Breast epithelium (tissue), 4 donors: ENCODE measurements around the gene DNAAF6. TPM values are rescaled to one million over a fixed set of nuclear protein-coding genes. Genes with fewer than 3 reads are reported as not detected.
"Not testable (repeated sequence)": the region's sequence is repeated elsewhere in the genome, so short reads cannot be mapped to it uniquely, and the experiment has no call there.

ENCODE experiments used
- DNase-seq, 2 donors: peaks; one replicate each; pipeline ENCODE4 v3.0.0-alpha.2; 2019; ENCODE audit warnings: low spot score in 2 of 2
- H3K27ac ChIP-seq, 2 donors: fragments of 200-600 bp; sonication (generic) in 1 of 2; one replicate each; pipeline ENCODE4 v1.5.1; 2016 to 2019; ENCODE audit warnings: mild to moderate bottlenecking in 1 of 2
- H3K27me3 ChIP-seq, 2 donors: fragments of 200-600 bp; sonication (generic) in 1 of 2; one replicate each; pipeline versions ENCODE4 v1.5.1 to v1.6.0; 2017 to 2019; ENCODE audit warnings: control low read depth in 1 of 2, mild to moderate bottlenecking in 1 of 2
- H3K36me3 ChIP-seq: fragments of 200-600 bp; one replicate; pipeline ENCODE4 v1.5.1; 2019
- H3K4me1 ChIP-seq, 2 donors: fragments of 200-600 bp; sonication (generic); one replicate each; pipeline ENCODE4 v1.5.1; 2016 to 2019; ENCODE audit warnings: control low read depth in 1 of 2
- H3K4me3 ChIP-seq, 3 donors: fragments of 200-600 bp; sonication (generic); 1 replicate in 2 of 3; 2 replicates in 1 of 3; pipeline ENCODE4 v1.5.1; 2016 to 2019; ENCODE audit warnings: mild to moderate bottlenecking in 3 of 3, moderate library complexity in 2 of 3
- H3K9me3 ChIP-seq, 2 donors: fragments of 200-600 bp; sonication (generic) in 1 of 2; one replicate each; pipeline ENCODE4 v1.5.1; 2016 to 2019; ENCODE audit warnings: control low read depth in 1 of 2
- CTCF ChIP-seq, 3 donors: fragments of 450-650 bp; IDR thresholded peaks; one replicate each; pipeline ENCODE4 v1.5.1; 2016 to 2017; ENCODE audit warnings: antibody characterized with exemption in 3 of 3, mild to moderate bottlenecking in 3 of 3, moderate library complexity in 3 of 3
- POLR2A ChIP-seq: fragments of 450-650 bp; IDR thresholded peaks from one replicate; pipeline ENCODE4 v1.6.1; 2016; ENCODE audit warnings: antibody characterized with exemption, mild to moderate bottlenecking, moderate library complexity
- POLR2AphosphoS5 ChIP-seq, 3 donors: sonication (generic); formaldehyde crosslinking; IDR thresholded peaks; one replicate each; pipeline ENCODE4 v1.6.1; 2017; ENCODE audit warnings: antibody characterized with exemption in 3 of 3
- intact Hi-C: fragments of 100-400 bp; cut with DNase I; formaldehyde crosslinking; loops from one replicate; pipeline ENCODE4 v1.15.1; 2023; ENCODE audit warnings: low total_unique reads
- total RNA-seq, 3 donors: library from RNA; depleted of rRNA; stranded (reverse); fragments of >200 nt; gene quantifications; one replicate each; pipeline ENCODE4 v1.1.0, GENCODE V29; 2016

Gene DNAAF6
- not detected for total RNA-seq

GRCh38 chrX:107205770-107206696, at the start of gene DNAAF6, which contains the start of gene NUP62CL:
TSS of gene DNAAF6 (plus strand) at chrX:107206611. CDS start at chrX:107212876, 6,265 bp downstream.
TSS of gene NUP62CL (minus strand) at chrX:107206433. CDS start at chrX:107175146, 31,287 bp downstream.
- TF ChIP-seq CTCF (IDR thresholded peaks at IDR 0.05), result no peak
- no peak for TF ChIP-seq POLR2AphosphoS5 (IDR thresholded peaks at IDR 0.05)
- TF ChIP-seq POLR2A, result no peak
- H3K4me3 ChIP-seq, result peak within 1 kb of the TSS; percentile 33 to 62 (median 52)
- peaks cover 0 to 28% of the 10 kb centered on the region in 2 donors for H3K27me3 ChIP-seq
- no peak within 1 kb of the TSS for H3K27ac ChIP-seq
- no peaks in the 10 kb centered on the region for H3K36me3 ChIP-seq
- intact Hi-C loops, result no loop called here
- no peaks in the 10 kb centered on the region for H3K9me3 ChIP-seq
- peak; percentile 44 to 54 for DNase-seq
- H3K4me1 ChIP-seq, result no peaks in the 10 kb centered on the region

DNA sequence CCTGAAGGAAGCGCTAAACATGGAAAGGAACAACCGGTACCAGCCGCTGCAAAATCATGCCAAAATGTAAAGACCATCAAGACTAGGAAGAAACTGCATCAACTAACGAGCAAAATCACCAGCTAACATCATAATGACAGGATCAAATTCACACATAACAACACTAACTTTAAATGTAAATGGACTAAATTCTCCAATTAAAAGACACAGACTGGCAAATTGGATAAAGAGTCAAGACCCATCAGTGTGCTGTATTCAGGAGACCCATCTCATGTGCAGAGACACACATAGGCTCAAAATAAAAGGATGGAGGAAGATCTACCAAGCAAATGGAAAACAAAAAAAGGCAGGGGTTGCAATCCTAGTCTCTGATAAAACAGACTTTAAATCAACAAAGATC, 48.8 kb upstream of the DNAAF6 start:
- H3K36me3 ChIP-seq, H3K9me3 ChIP-seq, H3K4me1 ChIP-seq, H3K4me3 ChIP-seq, H3K27ac ChIP-seq, intact Hi-C loops, DNase-seq: not testable (repeated sequence)
- peaks cover 0 to 12% of the 10 kb centered on the region in 2 donors for H3K27me3 ChIP-seq

- DNase-seq, result no peak
- Histone ChIP-seq H3K4me1 (no peaks in the 10 kb centered on the region), H3K9me3 (no peaks in the 10 kb centered on the region), H3K27ac (no peak overlapping the region), H3K4me3 (no peak overlapping the region), H3K36me3 (no peaks in the 10 kb centered on the region), H3K27me3 (peaks cover 0 to 7% of the 10 kb centered on the region in 2 donors)
- intact Hi-C loops, result no loop called here
- TF ChIP-seq POLR2A (no peak), POLR2AphosphoS5 (IDR thresholded peaks at IDR 0.05) (no peak), CTCF (IDR thresholded peaks at IDR 0.05) (no peak)
Observed at GRCh38 chrX:107167163-107167921, 39.1 kb upstream of the DNAAF6 start.

DNA sequence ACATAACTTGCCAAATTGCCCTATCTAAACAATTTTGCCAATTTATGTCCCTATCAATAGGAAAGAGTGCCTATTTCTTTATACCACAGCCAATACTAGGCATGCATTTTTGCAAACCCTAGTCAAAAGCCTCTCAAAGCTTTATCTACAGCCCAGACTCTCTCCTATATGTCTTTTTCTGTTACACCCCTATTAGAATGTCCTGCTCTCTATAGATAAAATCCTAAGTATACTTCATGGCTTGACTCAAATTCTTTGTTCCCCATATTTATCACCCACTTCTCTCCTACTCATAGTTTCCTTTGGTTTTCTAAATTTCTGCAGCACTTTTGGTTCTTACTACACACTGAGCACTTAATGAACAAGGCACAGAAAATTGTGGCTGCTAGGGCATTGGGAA, 38.2 kb upstream of the DNAAF6 start:
- Histone ChIP-seq H3K9me3 (no peaks in the 10 kb centered on the region), H3K4me1 (no peaks in the 10 kb centered on the region), H3K36me3 (no peaks in the 10 kb centered on the region), H3K27ac (no peak overlapping the region), H3K4me3 (no peak overlapping the region), H3K27me3 (no peaks in the 10 kb centered on the region)
- TF ChIP-seq CTCF (IDR thresholded peaks at IDR 0.05) (no peak), POLR2A (no peak), POLR2AphosphoS5 (IDR thresholded peaks at IDR 0.05) (no peak)
- intact Hi-C loops, result no loop called here
- no peak for DNase-seq

- DNase-seq, result no peak
- Histone ChIP-seq H3K4me3 (no peak overlapping the region), H3K27me3 (no peaks in the 10 kb centered on the region), H3K9me3 (no peaks in the 10 kb centered on the region), H3K36me3 (no peaks in the 10 kb centered on the region), H3K27ac (no peak overlapping the region), H3K4me1 (no peaks in the 10 kb centered on the region)
- no peak for TF ChIP-seq POLR2AphosphoS5 (IDR thresholded peaks at IDR 0.05)
- no peak for TF ChIP-seq CTCF (IDR thresholded peaks at IDR 0.05)
- no peak for TF ChIP-seq POLR2A
- intact Hi-C loops, result no loop called here
Observed at GRCh38 chrX:107168712-107169111, 37.7 kb upstream of the DNAAF6 start.
